GM21737 (cell line): ENCODE results near the gene RNASEH2B.

Experiments used
- ATAC-seq: cut with Tn5 transposase; IDR thresholded peaks from one replicate; pipeline ENCODE4 v1.9.1; 2021; ENCODE audit warnings: mild to moderate bottlenecking, moderate library complexity; ENCODE audit not compliant: unreplicated experiment

The RNASEH2B gene, protein sequence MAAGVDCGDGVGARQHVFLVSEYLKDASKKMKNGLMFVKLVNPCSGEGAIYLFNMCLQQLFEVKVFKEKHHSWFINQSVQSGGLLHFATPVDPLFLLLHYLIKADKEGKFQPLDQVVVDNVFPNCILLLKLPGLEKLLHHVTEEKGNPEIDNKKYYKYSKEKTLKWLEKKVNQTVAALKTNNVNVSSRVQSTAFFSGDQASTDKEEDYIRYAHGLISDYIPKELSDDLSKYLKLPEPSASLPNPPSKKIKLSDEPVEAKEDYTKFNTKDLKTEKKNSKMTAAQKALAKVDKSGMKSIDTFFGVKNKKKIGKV

DNA sequence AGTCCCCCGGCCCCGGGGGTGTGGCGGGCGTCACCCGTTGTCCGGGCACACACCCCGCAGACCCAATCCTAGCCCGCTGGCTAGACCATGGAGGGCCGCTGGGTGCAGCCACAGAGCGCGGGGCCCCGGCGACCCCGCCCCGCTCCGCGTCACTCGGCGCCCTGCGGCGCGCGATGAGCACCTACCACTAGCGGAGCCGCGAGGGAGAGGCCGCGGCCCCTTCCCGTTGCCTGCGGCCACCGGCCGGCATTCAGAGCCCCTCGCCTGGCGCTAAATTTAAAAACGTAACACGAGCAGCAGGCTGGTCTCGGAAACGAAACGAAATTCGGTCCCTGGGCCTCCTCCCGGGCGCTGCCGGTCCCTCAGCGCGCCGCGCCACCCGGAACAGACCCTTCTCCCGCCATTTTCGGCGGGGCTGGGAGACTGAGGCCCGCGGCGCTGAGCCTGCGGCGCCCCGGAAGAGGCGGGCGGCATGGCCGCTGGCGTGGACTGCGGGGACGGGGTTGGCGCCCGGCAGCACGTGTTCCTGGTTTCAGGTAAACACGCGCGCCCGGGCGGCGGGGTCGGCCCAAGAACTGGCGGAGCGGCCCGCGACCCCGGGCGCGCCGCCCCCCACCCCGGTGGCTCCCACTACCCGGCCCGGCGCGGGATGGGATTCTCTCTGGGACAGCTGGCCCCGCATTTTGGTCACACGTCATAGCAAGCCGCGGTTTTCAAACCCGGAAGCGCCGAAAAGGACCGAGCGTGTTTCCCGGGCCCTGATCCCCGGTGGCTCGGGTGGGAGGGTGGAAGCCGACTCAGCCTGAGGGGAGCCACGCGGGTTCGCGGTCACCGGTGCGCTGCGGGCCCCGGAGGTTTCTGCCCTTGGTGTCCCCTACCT lies at the start of gene RNASEH2B:
Gene RNASEH2B, plus strand, starts transcription at position 187 of the 880 bp plus-strand sequence. Its CDS starts 286 bp downstream, at position 473.
- peak; percentile 68 for ATAC-seq

DNA sequence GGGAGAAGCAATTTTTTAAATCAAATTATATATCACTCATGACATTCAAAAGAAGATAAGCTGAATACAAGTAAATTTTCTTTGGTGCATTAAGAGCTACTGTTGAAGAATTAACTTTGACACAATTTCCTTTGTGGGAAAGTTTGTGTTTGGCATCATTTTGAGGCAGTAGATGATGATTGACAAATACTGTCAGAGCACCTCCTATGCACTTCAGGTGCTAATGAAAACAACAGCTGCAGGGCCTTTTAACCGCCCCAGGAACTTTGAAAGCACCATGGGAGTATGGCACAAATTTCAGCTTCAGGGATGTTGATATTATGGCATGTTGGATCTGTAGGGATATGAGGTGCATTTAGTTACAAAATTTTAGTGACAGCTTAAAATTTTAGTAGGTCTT lies 45.1 kb upstream of the RNASEH2B start:
- no peak for ATAC-seq

DNA sequence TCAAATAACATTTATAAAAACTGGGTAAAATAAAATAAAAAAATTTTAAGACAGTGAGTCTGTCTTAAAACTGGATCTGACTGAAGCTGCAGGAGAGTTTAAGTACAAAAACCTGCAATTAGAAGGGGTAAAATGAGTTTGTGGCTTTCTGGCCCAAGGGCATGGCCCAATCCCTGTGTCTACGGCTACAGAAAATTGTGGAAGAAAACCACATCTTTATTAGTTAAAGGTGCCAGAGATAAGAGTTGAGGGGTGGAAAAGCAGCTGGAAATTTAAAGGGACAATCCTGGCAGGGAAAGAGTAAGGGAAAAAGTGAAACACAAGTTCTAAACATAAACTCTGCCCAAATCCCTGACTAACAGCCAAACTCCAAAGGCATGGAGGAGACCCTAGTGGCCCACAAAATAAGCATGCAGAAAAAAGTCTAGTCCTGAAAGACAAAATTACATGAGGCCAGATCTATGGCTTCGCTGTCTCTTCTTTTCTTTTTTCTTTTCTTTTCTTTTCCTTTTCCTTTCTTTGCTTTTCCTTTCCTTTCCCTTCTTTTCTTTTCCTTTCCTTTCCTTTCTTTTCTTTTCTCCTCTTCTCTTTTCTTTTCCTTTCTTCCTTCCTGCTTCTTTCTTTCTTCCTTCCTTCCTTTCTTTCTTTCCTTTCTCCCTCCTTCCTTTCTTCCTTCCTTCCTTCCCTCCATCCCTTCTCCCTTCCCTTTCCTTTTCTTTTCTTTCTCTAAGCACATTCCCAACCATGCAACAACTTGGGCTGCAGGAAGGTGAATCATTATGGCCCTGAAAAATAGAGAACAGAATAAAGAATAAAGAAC lies 42.6 kb upstream of the RNASEH2B start:
- ATAC-seq, result no peak

GRCh38 chr13:50867637-50867945 lies 42.0 kb upstream of the RNASEH2B start:
- no peak for ATAC-seq

DNA sequence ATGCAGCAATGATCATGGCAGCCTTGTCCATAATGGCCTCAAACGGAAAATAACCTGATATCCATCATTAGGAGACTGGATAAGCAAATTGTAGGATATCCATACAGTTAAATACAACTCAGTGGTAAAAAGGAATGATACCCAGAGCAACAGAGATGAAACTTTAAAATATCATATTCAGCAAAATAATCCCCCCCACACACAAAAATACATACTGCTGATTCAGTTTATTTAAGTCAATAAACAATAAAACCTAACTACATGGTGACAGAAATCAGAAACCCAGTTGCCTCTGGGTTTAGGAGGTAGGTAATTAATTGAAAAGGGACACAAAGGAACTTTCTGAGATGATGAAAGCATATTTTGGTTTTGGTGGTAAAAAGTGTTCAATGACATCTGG lies 38.2 kb upstream of the RNASEH2B start:
- no peak for ATAC-seq

DNA sequence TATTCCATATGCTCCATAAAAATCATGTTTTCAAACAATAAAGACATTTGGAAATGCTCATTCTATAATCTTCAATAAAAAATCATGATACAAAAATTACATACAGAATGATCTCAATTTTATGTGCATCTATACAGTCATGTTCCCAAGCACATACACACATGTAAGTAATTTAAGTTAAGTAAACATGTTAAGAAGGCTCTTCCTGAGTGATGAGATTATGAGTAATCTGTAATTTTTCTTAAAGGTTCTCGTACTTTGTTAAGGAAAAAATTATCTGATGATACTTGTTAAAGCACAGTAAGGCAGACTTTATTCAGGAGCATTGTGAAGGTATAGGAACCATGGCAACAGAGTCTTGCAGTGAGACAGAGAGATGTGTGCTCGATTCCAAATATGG lies 36.1 kb upstream of the RNASEH2B start:
- no peak for ATAC-seq

GRCh38 chr13:50873991-50874390 lies 35.6 kb upstream of the RNASEH2B start:
- ATAC-seq, result no peak

GRCh38 chr13:50882816-50883435 lies 26.7 kb upstream of the RNASEH2B start:
- no peak for ATAC-seq

DNA sequence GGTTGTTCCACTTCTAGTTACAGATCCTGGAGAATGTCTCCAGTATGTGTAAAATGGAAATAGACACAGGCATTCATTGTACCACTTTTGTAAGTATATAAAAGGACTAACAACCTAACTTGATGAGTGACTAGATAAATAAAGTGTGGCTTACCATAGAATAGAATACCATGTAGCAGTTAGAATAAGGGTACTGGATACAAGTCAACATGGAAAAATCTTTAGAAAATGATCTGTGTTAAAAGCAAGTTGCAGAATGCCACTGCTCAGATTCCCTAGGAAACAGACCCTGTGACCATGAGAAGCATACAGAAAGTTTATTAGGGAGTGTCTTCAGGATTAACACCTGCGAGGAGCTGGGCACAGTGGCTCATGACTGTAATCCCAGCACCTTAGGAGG lies 25.9 kb upstream of the RNASEH2B start:
- ATAC-seq, result no peak

DNA sequence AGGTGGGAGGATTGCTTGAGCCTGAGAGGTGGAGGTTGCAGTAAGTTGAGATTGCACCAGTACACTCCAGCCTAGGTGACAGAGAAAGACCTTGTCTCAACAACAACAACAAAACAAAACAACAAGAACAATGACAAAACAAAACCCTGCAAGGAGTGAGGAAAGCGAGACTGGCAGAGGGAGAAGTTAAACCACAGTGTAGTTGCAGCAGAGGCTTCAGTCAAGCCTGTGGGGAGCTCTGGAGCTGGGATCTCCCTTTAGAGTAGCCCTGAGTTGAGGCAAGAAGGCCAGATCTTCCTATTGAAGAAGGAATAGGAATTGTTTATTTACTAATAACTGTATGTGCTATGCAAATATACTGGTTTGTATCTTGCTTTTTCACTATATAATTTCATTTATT lies 25.3 kb upstream of the RNASEH2B start:
- ATAC-seq, result no peak

GRCh38 chr13:50887151-50887550 lies 22.4 kb upstream of the RNASEH2B start:
- no peak for ATAC-seq

- ATAC-seq, result no peak
These were observed 21.2 kb upstream of the RNASEH2B start for GRCh38 chr13:50888362-50888761.

DNA sequence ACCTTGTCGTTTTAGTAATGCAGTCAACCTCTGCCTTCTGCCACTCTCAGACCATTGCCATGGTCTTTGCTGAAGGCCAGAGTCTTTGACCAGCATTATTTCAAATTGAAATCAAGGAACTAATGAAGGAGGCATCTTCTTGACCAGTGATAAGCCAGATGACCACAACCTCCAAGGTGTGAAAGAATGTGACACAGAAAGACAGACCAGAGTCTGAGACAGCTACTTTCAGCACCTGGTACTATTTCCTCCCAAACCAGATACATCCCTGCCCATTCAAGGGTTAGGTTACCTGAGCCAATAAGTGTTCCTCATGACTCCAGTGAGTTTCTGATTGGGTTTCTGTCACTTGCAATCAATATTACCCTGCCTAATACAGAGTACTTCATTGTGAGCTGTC lies 20.3 kb upstream of the RNASEH2B start:
- no peak for ATAC-seq

DNA sequence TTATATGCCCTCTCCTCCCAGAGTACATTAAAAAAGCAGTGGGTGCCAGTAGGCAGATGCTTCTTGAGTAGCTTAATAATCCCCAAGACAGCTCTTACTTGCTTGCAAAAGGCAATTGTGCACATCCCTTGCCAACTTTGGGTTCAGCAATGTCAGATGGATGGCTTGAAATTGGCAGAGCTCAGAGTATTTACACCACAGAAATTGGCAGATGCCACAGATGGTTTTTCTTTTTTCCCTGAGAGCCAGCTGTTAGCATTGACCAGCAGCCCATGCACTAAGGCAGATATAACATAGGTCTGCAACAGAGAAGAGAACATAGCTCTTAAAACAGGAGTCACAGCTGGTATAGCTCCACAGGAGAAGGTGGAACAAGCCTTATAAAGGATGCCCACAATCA lies 18.4 kb upstream of the RNASEH2B start:
- no peak for ATAC-seq

DNA sequence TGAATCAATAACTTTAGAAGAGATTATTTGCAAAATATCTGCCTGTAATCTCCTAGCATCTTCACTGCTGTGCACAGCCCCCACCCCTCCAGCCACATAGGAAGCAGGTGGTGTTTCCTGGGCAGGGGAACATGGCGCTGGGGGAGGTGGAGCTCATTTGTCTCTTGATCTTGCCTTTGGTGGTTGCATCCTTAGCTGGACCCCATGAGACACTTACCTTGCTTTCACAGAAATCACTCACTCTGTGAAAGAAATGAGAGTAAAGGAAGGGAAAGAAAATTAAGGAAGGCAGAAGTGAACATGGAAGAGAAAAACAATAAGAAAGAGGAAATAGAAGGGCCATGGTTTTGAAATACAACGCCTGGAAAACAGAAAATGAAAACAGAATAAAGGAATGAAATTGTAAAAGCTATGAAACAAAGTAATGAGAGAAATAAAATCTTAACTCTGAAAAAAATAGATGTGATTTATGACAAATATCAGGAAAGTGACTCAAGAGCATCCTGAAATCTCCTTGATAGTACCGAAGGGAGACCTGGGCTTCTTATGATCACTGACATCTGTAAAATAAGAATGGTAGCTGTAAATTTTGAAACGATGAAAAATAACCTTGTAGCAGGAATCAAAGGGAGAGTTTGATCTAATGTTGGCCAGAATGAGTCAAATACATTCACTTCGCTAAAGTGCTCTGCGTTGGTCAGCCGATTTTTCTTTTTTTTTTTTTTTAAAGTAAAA lies 17.2 kb upstream of the RNASEH2B start:
- no peak for ATAC-seq

DNA sequence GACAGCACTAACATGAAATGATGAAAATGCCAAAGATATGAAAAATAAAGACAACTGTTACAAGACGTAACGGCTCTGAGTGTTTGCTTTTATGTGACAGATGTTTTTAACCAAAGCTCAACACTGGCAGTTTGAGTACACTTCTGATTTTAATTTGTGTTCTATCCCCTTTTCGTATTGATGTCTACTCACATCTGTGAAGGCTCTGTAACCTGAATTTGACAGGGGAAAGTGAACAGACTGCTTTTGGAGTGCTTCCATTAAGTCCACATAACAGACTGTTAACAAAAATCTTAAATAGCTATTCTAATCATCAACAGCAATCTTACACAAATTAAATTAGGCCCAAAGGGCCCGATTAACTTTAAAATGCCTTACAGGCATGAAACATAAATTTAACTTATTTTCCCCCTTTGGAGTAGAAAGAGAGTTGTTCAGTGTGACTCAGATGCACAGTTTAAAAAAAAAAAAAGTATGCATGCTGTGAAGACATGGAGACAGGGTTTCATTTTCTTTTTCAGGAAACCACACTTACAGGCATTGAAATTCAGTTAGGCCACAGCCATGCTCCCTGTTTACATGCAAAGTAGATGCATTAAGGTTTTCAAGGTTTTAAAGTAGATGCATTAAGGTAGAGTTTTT lies 16.3 kb upstream of the RNASEH2B start:
- ATAC-seq, result peak; percentile 80

DNA sequence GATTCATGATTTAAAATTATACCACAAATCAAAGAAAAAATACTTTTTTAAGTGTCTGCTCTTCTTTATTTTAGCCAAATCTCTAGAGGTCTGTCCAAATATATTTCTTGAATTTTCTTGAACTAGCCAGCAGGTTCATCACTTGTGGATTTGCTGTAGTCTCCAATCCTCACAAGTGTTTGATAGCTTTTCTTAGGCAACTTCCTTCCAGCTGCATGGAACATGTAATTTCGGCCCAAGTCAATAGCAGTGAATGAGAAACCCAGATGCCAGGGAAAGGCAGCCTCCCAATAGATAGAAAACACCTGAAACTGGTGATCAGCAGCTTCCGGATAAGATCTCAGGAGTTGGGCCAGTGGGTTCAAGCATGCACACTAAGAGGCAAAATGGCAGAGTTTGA lies 15.6 kb upstream of the RNASEH2B start:
- ATAC-seq, result no peak

DNA sequence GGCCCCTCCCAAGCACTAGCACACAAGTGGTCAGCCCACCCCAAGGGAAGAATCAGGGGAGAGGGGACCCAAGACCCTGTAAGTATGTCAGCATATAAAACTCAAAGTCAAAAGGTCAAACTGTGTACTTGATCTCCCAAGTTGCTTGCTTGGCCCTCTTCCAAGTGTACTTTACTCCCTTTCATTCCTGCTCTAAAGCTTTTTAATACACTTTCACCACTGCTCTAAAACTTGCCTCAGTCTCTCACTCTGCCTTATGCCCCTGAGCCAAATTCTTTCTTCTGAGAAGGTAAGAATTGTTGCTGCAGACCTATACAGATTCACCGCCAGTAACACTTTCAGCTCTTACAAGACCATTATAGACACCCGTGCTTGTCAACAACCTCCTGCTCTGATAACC lies 15.1 kb upstream of the RNASEH2B start:
- no peak for ATAC-seq

DNA sequence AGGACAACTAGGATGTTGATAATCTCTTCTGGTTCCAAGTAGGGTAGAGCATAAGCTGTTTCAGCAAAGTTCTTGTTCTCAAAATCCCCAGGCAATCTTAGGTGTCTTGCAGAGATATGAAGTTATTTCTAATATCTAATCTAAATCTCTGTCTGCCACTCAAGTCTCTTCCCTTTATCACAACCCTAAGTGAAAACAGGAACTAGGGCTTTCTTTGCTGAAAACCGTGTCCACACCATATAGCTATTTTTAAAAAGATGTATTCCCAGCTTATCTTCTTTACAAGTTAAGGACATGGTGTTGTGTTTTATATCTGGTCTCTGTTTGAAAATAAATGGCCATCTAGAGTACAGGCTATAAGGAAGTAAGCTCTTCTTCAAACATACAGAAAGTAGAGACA lies 11.3 kb upstream of the RNASEH2B start:
- no peak for ATAC-seq

- ATAC-seq, result no peak
These were observed 7.9 kb upstream of the RNASEH2B start for GRCh38 chr13:50901701-50902100.
